Smooth muscle cell (in vitro differentiated cells): Measurements from ENCODE around the gene IL17RC. TPM values are rescaled to one million over a fixed set of nuclear protein-coding genes. Genes with fewer than 3 reads are reported as not detected.

Source experiments
- DNase-seq: peaks from one replicate; lab custom pipeline; 2025; ENCODE audit not compliant: unreplicated experiment; lab: John Stamatoyannopoulos, UW
- H2AFZ ChIP-seq: fragments of 200-600 bp; sonication (generic); 2 replicates; pipeline ENCODE4 v1.6.0; 2016; ENCODE audit warnings: antibody characterized with exemption, low read depth, mild to moderate bottlenecking
- H3F3A ChIP-seq: fragments of 200-600 bp; sonication (generic); 2 replicates; pipeline ENCODE4 v1.6.0; 2017; ENCODE audit warnings: antibody characterized with exemption, low read depth
- H3K27ac ChIP-seq: fragments of 200-600 bp; sonication (generic); 2 replicates; pipeline ENCODE4 v1.5.1; 2016; ENCODE audit warnings: low read depth, mild to moderate bottlenecking
- H3K27me3 ChIP-seq: fragments of 200-600 bp; sonication (generic); 2 replicates; pipeline ENCODE4 v1.6.1; 2016; ENCODE audit warnings: low read depth, mild to moderate bottlenecking
- H3K36me3 ChIP-seq: fragments of 200-600 bp; sonication (generic); 2 replicates; pipeline ENCODE4 v1.5.1; 2016; ENCODE audit warnings: low read depth
- H3K4me1 ChIP-seq: fragments of 200-600 bp; sonication (generic); 2 replicates; pipeline ENCODE4 v1.5.1; 2016; ENCODE audit warnings: low read depth
- H3K4me2 ChIP-seq: fragments of 200-600 bp; sonication (generic); 2 replicates; pipeline ENCODE4 v1.6.0; 2016; ENCODE audit warnings: mild to moderate bottlenecking
- H3K4me3 ChIP-seq: fragments of 200-600 bp; sonication (generic); 2 replicates; pipeline ENCODE4 v1.5.1; 2016; ENCODE audit warnings: mild to moderate bottlenecking
- H3K79me2 ChIP-seq: fragments of 200-600 bp; sonication (generic); 2 replicates; pipeline ENCODE4 v1.6.0; 2016; ENCODE audit warnings: low read depth, mild to moderate bottlenecking
- H3K9ac ChIP-seq: fragments of 200-600 bp; sonication (generic); 2 replicates; pipeline ENCODE4 v1.6.0; 2016; ENCODE audit warnings: low read depth
- H3K9me3 ChIP-seq: fragments of 200-600 bp; sonication (generic); replicated peaks from 2 replicates; pipeline ENCODE4 v1.5.1; 2016; ENCODE audit warnings: low read depth
- H4K20me1 ChIP-seq: fragments of 200-600 bp; sonication (generic); 2 replicates; pipeline ENCODE4 v1.6.0; 2016; ENCODE audit warnings: low read depth
- CTCF ChIP-seq: fragments of 200-600 bp; sonication (generic); IDR thresholded peaks from 2 replicates; pipeline ENCODE4 v1.5.1; 2017; ENCODE audit warnings: borderline replicate concordance, mild to moderate bottlenecking, antibody characterized with exemption; ENCODE audit not compliant: insufficient read depth, poor library complexity, severe bottlenecking
- WGBS: methylation state at CpG from one replicate; pipeline ENCODE4 v1.1.7; 2016; ENCODE audit warnings: low lambda C conversion rate; 5-methylcytosine and 5-hydroxymethylcytosine counted together
- polyA plus RNA-seq: library from polyadenylated mRNA; unstranded; fragments of >200 nt; fragmentation: Nextera tagmentation; extraction: Ambion mirVana; gene quantifications from 2 replicates; pipeline ENCODE4 v1.2.1, GENCODE V29; 2016
- total RNA-seq: library from RNA; depleted of rRNA; stranded (reverse); fragments of >200 nt; gene quantifications from 2 replicates; pipeline ENCODE4 v1.2.3, GENCODE V29; 2014

The IL17RC gene
- total and polyA plus RNA-seq, 2 experiments from 2014 or later = 36.7 to 37.3 TPM

DNA sequence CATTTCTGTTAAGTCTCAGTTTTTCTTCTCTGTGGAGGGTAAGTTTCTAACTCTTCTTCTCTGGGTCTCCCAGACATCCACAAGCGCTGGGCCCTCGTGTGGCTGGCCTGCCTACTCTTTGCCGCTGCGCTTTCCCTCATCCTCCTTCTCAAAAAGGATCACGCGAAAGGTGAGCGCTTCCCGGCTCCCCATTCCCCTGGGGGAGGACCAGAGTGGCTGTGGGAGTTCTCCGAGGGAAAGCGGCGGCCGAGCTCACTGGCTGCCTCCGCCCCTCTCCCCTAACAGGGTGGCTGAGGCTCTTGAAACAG is 15.6 kb downstream of the IL17RC start:
- no peaks in the 10 kb centered on the region for H4K20me1 ChIP-seq
- no peak for TF ChIP-seq CTCF
- H3K4me2 ChIP-seq = peak overlapping the region; percentile 83
- peak overlapping the region; percentile 49 for H2AFZ ChIP-seq
- H3K4me3 ChIP-seq = peak overlapping the region; percentile 70
- DNase-seq = no peak
- no peaks in the 10 kb centered on the region for H3K79me2 ChIP-seq
- no peaks in the 10 kb centered on the region for H3K27me3 ChIP-seq
- no peaks in the 10 kb centered on the region for H3K36me3 ChIP-seq
- H3K9me3 ChIP-seq = no peaks in the 10 kb centered on the region
- H3K9ac ChIP-seq = no peak overlapping the region
- WGBS = 14% methylated on average over 13 of the region's 13 CpGs
- no peaks in the 10 kb centered on the region for H3F3A ChIP-seq
- H3K27ac ChIP-seq = peak overlapping the region; percentile 71
- peaks cover 15% of the 10 kb centered on the region for H3K4me1 ChIP-seq

- TF ChIP-seq CTCF = peak; percentile 63
- peak overlapping the region; percentile 71 for H3K27ac ChIP-seq
- H3K9me3 ChIP-seq = no peaks in the 10 kb centered on the region
- H4K20me1 ChIP-seq = no peaks in the 10 kb centered on the region
- H3K4me1 ChIP-seq = peaks cover 15% of the 10 kb centered on the region
- no peaks in the 10 kb centered on the region for H3K36me3 ChIP-seq
- WGBS = under 1% methylated on average over 74 of the region's 77 CpGs
- H3K79me2 ChIP-seq = no peaks in the 10 kb centered on the region
- peak; percentile 66 for DNase-seq
- no peaks in the 10 kb centered on the region for H3K27me3 ChIP-seq
- H3F3A ChIP-seq = no peaks in the 10 kb centered on the region
- H2AFZ ChIP-seq = peak overlapping the region; percentile 83
- H3K4me2 ChIP-seq = peak overlapping the region; percentile 83
- H3K4me3 ChIP-seq = peak overlapping the region; percentile 70
- no peak overlapping the region for H3K9ac ChIP-seq
These were observed 16.1 kb downstream of the IL17RC start for GRCh38 chr3:9932843-9933560.

DNA sequence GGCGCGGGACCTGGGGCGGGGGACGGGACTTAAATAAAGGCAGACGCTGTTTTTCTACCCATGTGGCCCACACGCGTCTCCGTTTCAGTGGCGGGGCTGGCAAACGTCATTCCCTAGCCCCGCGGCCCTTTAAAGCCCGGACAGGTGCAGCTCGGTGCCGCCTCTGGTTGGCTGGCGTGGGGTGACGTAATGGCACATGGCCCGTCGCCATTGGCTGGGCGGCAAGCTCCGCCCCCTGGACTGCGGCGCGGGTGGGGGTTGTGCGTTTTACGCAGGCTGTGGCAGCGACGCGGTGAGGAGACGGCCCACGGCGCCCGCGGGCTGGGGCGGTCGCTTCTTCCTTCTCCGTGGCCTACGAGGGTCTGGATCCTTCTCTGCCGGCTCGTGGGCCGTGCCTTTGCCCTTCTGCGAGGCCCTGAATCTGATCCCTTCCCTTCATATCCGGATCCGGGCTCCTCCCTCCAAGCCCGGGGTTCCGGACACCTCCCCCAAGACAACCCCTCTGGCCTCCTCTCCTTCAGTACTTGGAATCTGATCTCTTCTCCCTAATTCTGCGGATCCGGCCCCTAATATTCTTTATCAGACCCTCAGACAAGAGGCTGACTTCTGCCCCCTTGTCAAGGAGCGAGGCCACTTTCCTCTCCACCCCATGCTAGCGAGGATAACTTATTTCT is 16.8 kb downstream of the IL17RC start, which contains the start of gene CRELD1:
Gene CRELD1 (plus strand): TSS at position 274 of the 674 bp plus-strand sequence. CDS start 605 bp downstream, outside the sequence.
- no peaks in the 10 kb centered on the region for H4K20me1 ChIP-seq
- WGBS = 3% methylated on average over 44 of the region's 50 CpGs
- no peak for TF ChIP-seq CTCF

More for the DNA sequence above, 16.8 kb downstream of the IL17RC start, which contains the start of gene CRELD1:
- Histone ChIP-seq H3K4me3 (peak within 1 kb of the TSS; percentile 70), H3K36me3 (no peaks in the 10 kb centered on the region), H2AFZ (peak within 1 kb of the TSS; percentile 83), H3K27me3 (no peaks in the 10 kb centered on the region), H3K27ac (peak within 1 kb of the TSS; percentile 71), H3K9me3 (no peaks in the 10 kb centered on the region), H3F3A (no peaks in the 10 kb centered on the region), H3K79me2 (no peaks in the 10 kb centered on the region), H3K4me1 (peaks cover 15% of the 10 kb centered on the region), H3K4me2 (peak within 1 kb of the TSS; percentile 83), H3K9ac (peak within 1 kb of the TSS; percentile 70)
- peak; percentile 78 for DNase-seq
